ENCODE data around the gene TNPO1. TPM values are rescaled to one million over a fixed set of nuclear protein-coding genes. Genes with fewer than 3 reads are reported as not detected.

TNPO1 gene
- total and polyA plus RNA-seq, 2 of the 8 experiments (the other 6 are each of a cell fraction or from before 2014, with no cell fraction given): 38.5 to 211 TPM

GRCh38 chr5:72840041-72840440, 23.6 kb downstream of the TNPO1 start:
- Histone ChIP-seq H4K8ac (ENCODE audit: extremely low read depth, insufficient read depth, low read length) (no peak overlapping the region), H3K18ac (ENCODE audit: extremely low read depth, low read length) (no peak overlapping the region), H3K23me2 (ENCODE audit: low read depth, low read length) (no peaks in the 10 kb centered on the region), H2BK5ac (ENCODE audit: low read depth, low read length) (no peak overlapping the region), H2AK5ac (ENCODE audit: low read depth, low read length) (no peak overlapping the region), H2BK15ac (ENCODE audit: low read length) (no peak overlapping the region), H3K4me1 (replicated peaks in 1 of 4; ENCODE audit: control insufficient read depth in 3 of 4, insufficient read depth in 4 of 4, low read length in 3 of 4) (peaks cover 0 to 3% (median 0%) of the 10 kb centered on the region in 4 experiments; a peak in 1 of 7 replicates), H3K56ac (replicated peaks; ENCODE audit: insufficient read length, low read depth, low read length) (no peak overlapping the region), H3K27ac (ENCODE audit: low read depth, low read length) (no peak overlapping the region), H2BK12ac (ENCODE audit: low read depth, low read length) (no peak overlapping the region), H2BK20ac (ENCODE audit: low read length) (no peak overlapping the region), H3K4me3 (ENCODE audit: extremely low read depth in 1 of 4, insufficient read depth in 2 of 4, low read depth in 3 of 4, low read length in 4 of 4) (no peak overlapping the region), H3K9ac (replicated peaks in 1 of 4; ENCODE audit: extremely low read depth in 1 of 4, low read depth in 3 of 4, low read length in 3 of 4) (no peak overlapping the region), H4K91ac (replicated peaks; ENCODE audit: insufficient read length, low read length) (no peak overlapping the region), H3K4me2 (ENCODE audit: insufficient read depth in 1 of 2, low read depth in 2 of 2, low read length in 2 of 2) (no peak overlapping the region), H3K36me3 (ENCODE audit: control insufficient read depth in 2 of 4, insufficient read depth in 4 of 4, low read length in 3 of 4) (no peaks in the 10 kb centered on the region), H3K4ac (replicated peaks; ENCODE audit: insufficient read length, low read depth, low read length) (no peak overlapping the region), H4K20me1 (replicated peaks in 1 of 2; ENCODE audit: control insufficient read depth in 1 of 2, insufficient read depth in 2 of 2, low read length in 2 of 2) (peaks cover 1 to 7% of the 10 kb centered on the region in 2 experiments), H3K79me2 (ENCODE audit: control insufficient read depth in 1 of 2, insufficient read depth in 2 of 2, low read length in 2 of 2) (peaks cover 2 to 11% of the 10 kb centered on the region in 2 experiments; a peak in 2 of 4 replicates), H3K27me3 (replicated peaks in 1 of 4; ENCODE audit: control insufficient read depth in 3 of 4, extremely low read depth in 1 of 4, insufficient read depth in 3 of 4, low read length in 3 of 4) (no peaks in the 10 kb centered on the region), H3K14ac (ENCODE audit: insufficient read length) (no peak overlapping the region), H2AFZ (ENCODE audit: low read length) (no peak overlapping the region), H3K23ac (ENCODE audit: insufficient read length) (no peak overlapping the region), H3K9me3 (ENCODE audit: insufficient read depth in 2 of 2, low read depth in 1 of 2, low read length in 1 of 2) (no peaks in the 10 kb centered on the region), H4K5ac (ENCODE audit: insufficient read length, low read depth, low read length) (no peak overlapping the region), H3K79me1 (ENCODE audit: low read depth, low read length) (peaks cover 4% of the 10 kb centered on the region; the same call in 1 of the 2 replicates), H2BK120ac (replicated peaks; ENCODE audit: low read depth, low read length) (no peak overlapping the region)
- POLR2A ChIA-PET (ENCODE audit: partially characterized antibody): no interaction called here
- DNase-seq (ENCODE audit: low read depth in 1 of 2, low spot score in 2 of 2) (no peak), FAIRE-seq (no peak)
- CTCF ChIA-PET (ENCODE audit: partially characterized antibody): no interaction called here
- WGBS, 2 experiments (ENCODE audit: extremely low coverage in 1 of 2, insufficient coverage in 1 of 2, insufficient read length in 1 of 2, insufficient replicate concordance in 2 of 2, low coverage in 1 of 2, low lambda C conversion rate in 2 of 2, missing lambda C conversion rate in 1 of 2): 56% methylated on average over 5 of the region's 5 CpGs; no CpG with 5 or more reads in 1 of the 2 experiments
- TF ChIP-seq SP2 (IDR thresholded peaks at IDR 0.05; ENCODE audit: low read length): no peak
- no peak for TF ChIP-seq EZH2 (IDR thresholded peaks at IDR 0.05; ENCODE audit: low read depth, low read length, severe bottlenecking)
- no peak for TF ChIP-seq RBBP5 (IDR thresholded peaks at IDR 0.05; ENCODE audit: borderline replicate concordance, low read depth, low read length)
- TF ChIP-seq TBP (IDR thresholded peaks at IDR 0.05; ENCODE audit: low read depth, low read length): no peak
- TF ChIP-seq CTBP2 (IDR thresholded peaks at IDR 0.05; ENCODE audit: borderline replicate concordance, insufficient read depth, insufficient read length, low read length): no peak
- no peak for TF ChIP-seq TEAD4 (IDR thresholded peaks at IDR 0.05; ENCODE audit: low read depth, low read length)
- no peak for TF ChIP-seq RXRA (IDR thresholded peaks at IDR 0.05; ENCODE audit: insufficient read depth, low read depth, low read length)
- no peak for TF ChIP-seq GABPA (IDR thresholded peaks at IDR 0.05; ENCODE audit: borderline replicate concordance, insufficient read depth, low read length)
- no peak for TF ChIP-seq SIX5 (IDR thresholded peaks at IDR 0.05; ENCODE audit: low read depth, low read length)
- no peak for TF ChIP-seq BRCA1 (IDR thresholded peaks at IDR 0.05; ENCODE audit: low read depth, low read length)
- no peak for TF ChIP-seq RAD21 (IDR thresholded peaks at IDR 0.05 in 1 of 2, conservative IDR thresholded peaks at IDR 0.05 in 1 of 2; ENCODE audit: low read depth in 2 of 2, low read length in 2 of 2)
- no peak for TF ChIP-seq YY1 (IDR thresholded peaks at IDR 0.05; ENCODE audit: low read depth, low read length)
- TF ChIP-seq ASH2L (IDR thresholded peaks at IDR 0.05; ENCODE audit: low read length): no peak
- no peak for TF ChIP-seq NRF1 (IDR thresholded peaks at IDR 0.05; ENCODE audit: low read depth, low read length)

Measured in H1 (cell line).